Adrenal gland (tissue), 12 donors: ENCODE data around the gene FLYWCH1. TPM values are rescaled to one million over a fixed set of nuclear protein-coding genes. Genes with fewer than 3 reads are reported as not detected.
A peak's percentile ranks its signal among the peaks of the same experiment; 100 is the strongest.

ENCODE experiments used
- DNase-seq, 7 donors: peaks; one replicate each; pipeline ENCODE4 v3.0.0-alpha.2; 2019 to 2020
- H3K27ac ChIP-seq, 5 donors: fragments of 200-600 bp; sonication (generic) in 4 of 5; 1 replicate in 3 of 5; 2 replicates in 2 of 5; pipeline versions ENCODE4 v1.5.1 to v1.8.0; 2016 to 2020; ENCODE audit warnings: mild to moderate bottlenecking in 1 of 5
- H3K27me3 ChIP-seq: fragments of 200-600 bp; 2 replicates; pipeline ENCODE4 v1.8.0; 2021
- H3K36me3 ChIP-seq, 2 donors: fragments of 200-600 bp; replicated peaks in 1 of 2; 1 replicate in 1 of 2; 2 replicates in 1 of 2; pipeline versions ENCODE4 v1.5.1 to v1.8.0; 2018 to 2022
- H3K4me1 ChIP-seq, 2 donors: fragments of 200-600 bp; replicated peaks in 1 of 2; 1 replicate in 1 of 2; 2 replicates in 1 of 2; pipeline versions ENCODE4 v1.5.1 to v1.8.0; 2018 to 2021
- H3K4me3 ChIP-seq, 4 donors: fragments of 200-600 bp; sonication (generic) in 3 of 4; one replicate each; pipeline ENCODE4 v1.5.1; 2016 to 2018
- H3K9me3 ChIP-seq, 3 donors: fragments of 200-600 bp; sonication (generic) in 1 of 3; replicated peaks in 1 of 3; 1 replicate in 2 of 3; 2 replicates in 1 of 3; pipeline versions ENCODE4 v1.5.1 to v1.8.0; 2016 to 2021
- CTCF ChIP-seq, 6 experiments: fragments of 450-650 bp in 4 of 6; fragments of 200-600 bp in 2 of 6; sonication (generic) in 1 of 6; IDR thresholded peaks; 1 replicate in 5 of 6; 2 replicates in 1 of 6; pipeline versions ENCODE4 v1.5.1 to v1.8.0; 2016 to 2021; ENCODE audit warnings: antibody characterized with exemption in 6 of 6, mild to moderate bottlenecking in 2 of 6, moderate library complexity in 1 of 6
- POLR2A ChIP-seq, 2 donors: fragments of 450-650 bp; IDR thresholded peaks; one replicate each; pipeline ENCODE4 v1.6.1; 2017; ENCODE audit warnings: antibody characterized with exemption in 2 of 2, mild to moderate bottlenecking in 2 of 2, moderate library complexity in 1 of 2
- WGBS, 4 donors: extraction: QIAGEN DNeasy Blood & Tissue Kit in 2 of 4; methylation state at CpG; one replicate each; pipeline versions ENCODE4 v1.1.5 to v1.1.7; 2013 to 2017; 5-methylcytosine and 5-hydroxymethylcytosine counted together
- intact Hi-C, 2 donors: fragments of 100-400 bp; cut with DNase I; formaldehyde crosslinking; loops; one replicate each; pipeline versions ENCODE4 v1.14.1 to v1.15.0; 2022 to 2023
- polyA plus RNA-seq, 3 donors: library from polyadenylated mRNA; stranded (reverse); fragments of 200-250 nt in 2 of 3; fragments of 350-450 nt in 1 of 3; fragmentation: Illumina TruSeq in 1 of 3; extraction: RNeasy Lipid Tissue Mini Kit (QIAGEN cat#74804) in 1 of 3; gene quantifications; one replicate each; pipeline ENCODE4 v1.2.3, GENCODE V29; 2013 to 2014
- total RNA-seq, 9 donors: library from RNA; depleted of rRNA in 4 of 9; stranded (reverse); fragments of >200 nt in 4 of 9; fragments of 120-200 nt in 1 of 9; fragmentation: NEBNext Ultra II Directional in 1 of 9; extraction: Animal tissue kit (Norgen Biotek cat#: 25700) in 1 of 9; gene quantifications; one replicate each; pipeline versions ENCODE4 v1.1.0 to v1.2.4, GENCODE V29; 2013 to 2023
- donor health status: healthy with polysubstance abuse.
- donor health status: Bipolar disorder and iron deficiency.
- donor health status: DM: yes; HTN: yes; CAD: no.
- donor health status: DM: no; HTN: no; CAD: no.
- donor health status: DM: no; HTN: no; CAD: no.
- donor health status: DM: yes; HTN: yes; CAD: no.

The FLYWCH1 gene
- total and polyA plus RNA-seq, 12 donors = 3.3 to 89.8 (median 50.4) TPM

GRCh38 chr16:2910441-2910969 is 1.2 kb upstream of the FLYWCH1 start:
- TF ChIP-seq CTCF (IDR thresholded peaks at IDR 0.05) (no peak), POLR2A (IDR thresholded peaks at IDR 0.05) (no peak)
- no peaks in the 10 kb centered on the region for H3K9me3 ChIP-seq
- no peak overlapping the region for H3K4me3 ChIP-seq
- peaks cover 0 to 15% of the 10 kb centered on the region in 2 donors for H3K36me3 ChIP-seq
- intact Hi-C loops = no loop called here
- no peak for DNase-seq
- 62 to 69% (median 63%) methylated on average over 5 of the region's 5 CpGs for WGBS, 4 donors
- H3K4me1 ChIP-seq = peaks cover 7 to 20% of the 10 kb centered on the region in 2 donors
- no peaks in the 10 kb centered on the region for H3K27me3 ChIP-seq
- H3K27ac ChIP-seq = no peak overlapping the region

GRCh38 chr16:2912330-2913199 is 834 bp downstream of the FLYWCH1 start:
- intact Hi-C loops = no loop called here
- Histone ChIP-seq H3K36me3 (peaks cover 0 to 28% of the 10 kb centered on the region in 2 donors), H3K4me3 (peak overlapping the region in 2 of 4 donors; percentile 82 to 93), H3K27ac (peak overlapping the region; percentile 55 to 95 (median 85)), H3K9me3 (no peaks in the 10 kb centered on the region), H3K4me1 (peaks cover 7 to 12% of the 10 kb centered on the region in 2 donors), H3K27me3 (no peaks in the 10 kb centered on the region)
- DNase-seq = peak; percentile 42 to 70 (median 54)
- TF ChIP-seq POLR2A (IDR thresholded peaks at IDR 0.05) = peak in 1 of 2 donors; percentile 63
- no peak for TF ChIP-seq CTCF (IDR thresholded peaks at IDR 0.05)
- WGBS, 4 donors = 3 to 6% (median 4%) methylated on average over 29 to 39 of the region's 39 CpGs

- TF ChIP-seq POLR2A (IDR thresholded peaks at IDR 0.05) (no peak), CTCF (IDR thresholded peaks at IDR 0.05) (no peak)
- Histone ChIP-seq H3K27me3 (no peaks in the 10 kb centered on the region), H3K27ac (peak overlapping the region in 1 of 5 donors; percentile 91), H3K4me1 (peaks cover 7 to 12% of the 10 kb centered on the region in 2 donors), H3K9me3 (no peaks in the 10 kb centered on the region), H3K4me3 (no peak overlapping the region), H3K36me3 (peaks cover 0 to 28% of the 10 kb centered on the region in 2 donors)
- DNase-seq = no peak
- WGBS, 4 donors = 79 to 91% (median 86%) methylated on average over 7 of the region's 7 CpGs
- intact Hi-C loops = no loop called here
Measured at GRCh38 chr16:2913603-2914002, 1.9 kb downstream of the FLYWCH1 start.

GRCh38 chr16:2914233-2914632 is 2.5 kb downstream of the FLYWCH1 start:
- peaks cover 0 to 28% of the 10 kb centered on the region in 2 donors for H3K36me3 ChIP-seq
- intact Hi-C loops = no loop called here
- no peaks in the 10 kb centered on the region for H3K9me3 ChIP-seq
- peaks cover 7 to 16% of the 10 kb centered on the region in 2 donors for H3K4me1 ChIP-seq
- 80 to 91% (median 86%) methylated on average over 7 to 12 of the region's 12 CpGs for WGBS, 4 donors
- TF ChIP-seq CTCF (IDR thresholded peaks at IDR 0.05) (no peak), POLR2A (IDR thresholded peaks at IDR 0.05) (no peak)
- no peaks in the 10 kb centered on the region for H3K27me3 ChIP-seq
- no peak overlapping the region for H3K27ac ChIP-seq
- H3K4me3 ChIP-seq = no peak overlapping the region
- no peak for DNase-seq
